22Rv1 (cell line): ENCODE data around the gene WWC2.

Experiments
- CTCF ChIP-seq: fragments of 450-650 bp; IDR thresholded peaks from 2 replicates; pipeline ENCODE4 v1.5.1; 2017; ENCODE audit warnings: mild to moderate bottlenecking
- ZFX ChIP-seq: fragments of 450-650 bp; IDR thresholded peaks from 2 replicates; pipeline ENCODE4 v1.6.1; 2017; ENCODE audit warnings: antibody characterized with exemption, borderline replicate concordance

GRCh38 chr4:183264614-183265013 lies 165.6 kb downstream of the WWC2 start:
- TF ChIP-seq CTCF (no peak), ZFX (no peak)
